ENCODE measurements around the gene U2AF1L4. TPM values are rescaled to one million over a fixed set of nuclear protein-coding genes. Genes with fewer than 3 reads are reported as not detected.

U2AF1L4 gene
- total RNA-seq, 4 donors from 2014 or later = 18.8 to 45.5 (median 21.9) TPM

DNA sequence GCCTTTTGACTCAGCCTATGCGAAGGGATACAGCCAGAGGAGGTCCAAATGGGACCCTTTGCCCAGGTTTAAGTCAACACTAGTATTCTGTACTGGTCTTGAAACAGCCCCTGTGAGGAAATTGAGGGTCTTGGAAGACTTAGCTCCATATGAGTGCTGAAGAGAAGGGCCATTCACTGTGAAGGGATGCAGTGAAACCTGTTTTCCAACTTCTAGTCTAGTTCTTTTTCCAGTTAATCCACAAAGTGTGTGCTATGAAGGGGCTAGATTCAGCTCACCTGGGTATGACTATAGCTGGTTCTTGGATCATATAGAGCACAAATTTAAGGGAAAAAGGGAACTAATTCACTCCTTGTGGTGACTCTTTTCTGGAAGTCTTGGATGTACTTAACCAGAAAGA lies 36.8 kb downstream of the U2AF1L4 start:
- H3K4me1 ChIP-seq = no peaks in the 10 kb centered on the region
- 86% methylated on average over 1 of the region's 1 CpG for WGBS
- H3K36me3 ChIP-seq = no peaks in the 10 kb centered on the region
- H3K27me3 ChIP-seq = no peaks in the 10 kb centered on the region
- no peak overlapping the region for H3K27ac ChIP-seq
- H3K9me3 ChIP-seq = no peaks in the 10 kb centered on the region
- no peak overlapping the region for H3K4me3 ChIP-seq
- TF ChIP-seq POLR2AphosphoS5 (IDR thresholded peaks at IDR 0.05) = no peak
- TF ChIP-seq EP300 (IDR thresholded peaks at IDR 0.05) = no peak
- no peak for TF ChIP-seq CTCF (IDR thresholded peaks at IDR 0.05)
- TF ChIP-seq POLR2A (IDR thresholded peaks at IDR 0.05) = no peak
- no peak for DNase-seq (ENCODE audit: low spot score in 2 of 2)

DNA sequence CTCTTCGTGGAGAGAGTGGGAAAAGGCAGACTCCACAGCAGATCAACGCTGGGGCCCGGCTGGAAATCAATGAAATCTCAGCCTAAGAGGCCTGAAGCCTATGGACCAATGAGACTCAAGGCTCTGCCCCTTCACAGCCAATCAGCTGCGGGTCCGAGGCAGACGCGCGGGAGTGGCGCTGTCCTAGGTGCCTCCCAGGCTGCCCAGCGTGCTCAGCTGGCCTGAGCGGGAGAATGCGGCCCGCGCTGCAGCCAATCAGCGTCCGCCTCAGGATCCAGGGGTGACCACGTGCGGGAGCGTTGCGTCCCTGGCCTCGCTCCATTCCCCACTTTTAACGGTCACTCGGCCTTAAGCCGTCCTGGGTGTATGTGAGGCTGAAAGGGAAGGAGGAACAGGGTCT lies 41.0 kb downstream of the U2AF1L4 start, which contains the start of gene ZBTB32:
Gene ZBTB32, plus strand, starts transcription at position 341 of the 400 bp plus-strand sequence. CDS start 10,069 bp downstream, outside the sequence.
- H3K27ac ChIP-seq = no peak within 1 kb of the TSS
- no peak for TF ChIP-seq POLR2AphosphoS5 (IDR thresholded peaks at IDR 0.05)
- TF ChIP-seq POLR2A (IDR thresholded peaks at IDR 0.05) = no peak
- TF ChIP-seq EP300 (IDR thresholded peaks at IDR 0.05) = no peak
- no peak for TF ChIP-seq CTCF (IDR thresholded peaks at IDR 0.05)
- H3K4me3 ChIP-seq = no peak within 1 kb of the TSS
- no peaks in the 10 kb centered on the region for H3K36me3 ChIP-seq
- H3K27me3 ChIP-seq = no peaks in the 10 kb centered on the region
- 38% methylated on average over 24 of the region's 24 CpGs for WGBS
- no peaks in the 10 kb centered on the region for H3K9me3 ChIP-seq
- peaks cover 13% of the 10 kb centered on the region for H3K4me1 ChIP-seq
- DNase-seq (ENCODE audit: low spot score in 2 of 2) = no peak

GRCh38 chr19:35703343-35703742 lies 41.9 kb downstream of the U2AF1L4 start:
- H3K27ac ChIP-seq = no peak overlapping the region
- H3K27me3 ChIP-seq = no peaks in the 10 kb centered on the region
- no peaks in the 10 kb centered on the region for H3K9me3 ChIP-seq
- no peaks in the 10 kb centered on the region for H3K36me3 ChIP-seq
- 41% methylated on average over 9 of the region's 9 CpGs for WGBS
- H3K4me1 ChIP-seq = peaks cover 13% of the 10 kb centered on the region
- DNase-seq (ENCODE audit: low spot score in 2 of 2) = no peak
- H3K4me3 ChIP-seq = no peak overlapping the region
- TF ChIP-seq EP300 (IDR thresholded peaks at IDR 0.05) (no peak), POLR2A (IDR thresholded peaks at IDR 0.05) (no peak), POLR2AphosphoS5 (IDR thresholded peaks at IDR 0.05) (no peak), CTCF (IDR thresholded peaks at IDR 0.05) (no peak)

DNA sequence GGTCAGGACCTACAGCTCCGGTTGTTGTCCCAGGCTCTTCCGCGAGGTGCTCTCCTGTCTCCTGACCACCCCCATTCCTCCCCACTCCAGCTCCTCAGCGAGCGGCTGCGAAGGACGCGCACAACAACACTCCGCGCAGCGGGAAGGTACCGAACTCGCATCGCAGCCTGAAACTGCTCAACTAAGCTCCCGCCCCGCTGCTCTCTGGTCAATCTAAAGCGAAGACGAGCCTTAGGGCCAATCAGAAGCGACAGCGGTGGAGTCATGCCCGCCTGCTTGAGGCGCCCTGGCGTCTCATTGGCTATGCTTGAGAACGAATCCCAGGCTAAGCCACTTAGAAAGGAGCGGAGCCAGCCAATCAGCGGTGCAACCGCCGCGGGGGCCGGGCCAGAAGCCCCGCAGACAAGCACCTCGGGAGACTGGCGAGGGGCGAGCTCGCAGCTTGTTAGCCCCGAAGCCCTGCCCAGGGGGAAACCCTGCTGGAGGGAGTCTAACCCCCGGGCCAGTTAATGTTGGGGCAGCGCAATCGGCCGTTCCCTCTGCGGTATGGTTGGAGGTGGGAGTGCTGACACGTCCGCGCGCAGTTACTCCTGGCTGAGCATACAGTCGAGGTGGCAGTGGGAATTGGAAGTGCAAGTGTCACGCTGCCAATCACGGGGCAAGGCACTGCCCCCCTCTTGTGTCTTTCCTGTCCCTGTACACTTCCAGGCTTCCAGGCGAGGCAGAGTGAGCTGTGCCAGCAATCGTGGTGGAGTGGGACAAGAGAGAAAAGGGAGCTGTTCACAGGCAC lies 42.8 kb downstream of the U2AF1L4 start:
- DNase-seq (ENCODE audit: low spot score in 2 of 2) = peak; percentile 98 to 99
- H3K4me3 ChIP-seq = peak overlapping the region; percentile 64
- no peaks in the 10 kb centered on the region for H3K36me3 ChIP-seq
- H3K27ac ChIP-seq = no peak overlapping the region
- no peaks in the 10 kb centered on the region for H3K9me3 ChIP-seq
- WGBS = 0% methylated on average over 6 of the region's 50 CpGs
- no peaks in the 10 kb centered on the region for H3K27me3 ChIP-seq
- no peak for TF ChIP-seq POLR2AphosphoS5 (IDR thresholded peaks at IDR 0.05)
- no peak for TF ChIP-seq EP300 (IDR thresholded peaks at IDR 0.05)
- no peak for TF ChIP-seq POLR2A (IDR thresholded peaks at IDR 0.05)
- no peak for TF ChIP-seq CTCF (IDR thresholded peaks at IDR 0.05)
- peaks cover 13% of the 10 kb centered on the region for H3K4me1 ChIP-seq

DNA sequence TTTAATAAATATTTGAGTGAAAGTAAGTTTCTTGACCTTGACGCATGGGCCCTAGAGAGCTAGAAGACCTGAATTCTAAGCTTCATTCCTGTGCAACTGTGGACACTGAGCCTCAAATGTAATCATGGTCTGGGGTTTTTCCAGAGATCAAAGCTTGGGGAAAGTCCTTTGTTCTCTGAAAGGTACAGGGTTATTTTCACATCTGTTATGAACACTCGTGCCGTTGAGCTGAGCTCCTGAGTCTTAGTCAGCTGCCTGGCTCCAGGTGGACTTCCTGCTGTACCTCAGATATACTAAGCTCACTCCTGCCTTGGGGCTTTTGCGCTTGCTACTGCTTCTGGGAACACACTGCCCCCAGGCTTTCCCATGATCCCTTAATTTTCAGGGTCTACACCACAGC lies 48.4 kb downstream of the U2AF1L4 start:
- 75% methylated on average over 4 of the region's 4 CpGs for WGBS
- no peak for DNase-seq (ENCODE audit: low spot score in 2 of 2)
- Histone ChIP-seq H3K27ac (no peak overlapping the region), H3K9me3 (no peaks in the 10 kb centered on the region), H3K27me3 (no peaks in the 10 kb centered on the region), H3K36me3 (no peaks in the 10 kb centered on the region), H3K4me1 (peaks cover 1% of the 10 kb centered on the region), H3K4me3 (no peak overlapping the region)
- TF ChIP-seq EP300 (IDR thresholded peaks at IDR 0.05) (no peak), POLR2A (IDR thresholded peaks at IDR 0.05) (no peak), CTCF (IDR thresholded peaks at IDR 0.05) (no peak), POLR2AphosphoS5 (IDR thresholded peaks at IDR 0.05) (no peak)
